Raji (cell line): Measurements from ENCODE around the gene CD74.

Experiments used
- POLR2A ChIP-seq: IDR thresholded peaks from 2 replicates; pipeline ENCODE4 v1.6.1; 2011; ENCODE audit warnings: low read depth, low read length, control low read depth; ENCODE audit not compliant: insufficient read depth

Gene CD74

GRCh38 chr5:150402901-150403342, 9.8 kb downstream of the CD74 start:
- TF ChIP-seq POLR2A: no peak

- TF ChIP-seq POLR2A: no peak
These were observed 10.4 kb downstream of the CD74 start for GRCh38 chr5:150402229-150402773.

DNA sequence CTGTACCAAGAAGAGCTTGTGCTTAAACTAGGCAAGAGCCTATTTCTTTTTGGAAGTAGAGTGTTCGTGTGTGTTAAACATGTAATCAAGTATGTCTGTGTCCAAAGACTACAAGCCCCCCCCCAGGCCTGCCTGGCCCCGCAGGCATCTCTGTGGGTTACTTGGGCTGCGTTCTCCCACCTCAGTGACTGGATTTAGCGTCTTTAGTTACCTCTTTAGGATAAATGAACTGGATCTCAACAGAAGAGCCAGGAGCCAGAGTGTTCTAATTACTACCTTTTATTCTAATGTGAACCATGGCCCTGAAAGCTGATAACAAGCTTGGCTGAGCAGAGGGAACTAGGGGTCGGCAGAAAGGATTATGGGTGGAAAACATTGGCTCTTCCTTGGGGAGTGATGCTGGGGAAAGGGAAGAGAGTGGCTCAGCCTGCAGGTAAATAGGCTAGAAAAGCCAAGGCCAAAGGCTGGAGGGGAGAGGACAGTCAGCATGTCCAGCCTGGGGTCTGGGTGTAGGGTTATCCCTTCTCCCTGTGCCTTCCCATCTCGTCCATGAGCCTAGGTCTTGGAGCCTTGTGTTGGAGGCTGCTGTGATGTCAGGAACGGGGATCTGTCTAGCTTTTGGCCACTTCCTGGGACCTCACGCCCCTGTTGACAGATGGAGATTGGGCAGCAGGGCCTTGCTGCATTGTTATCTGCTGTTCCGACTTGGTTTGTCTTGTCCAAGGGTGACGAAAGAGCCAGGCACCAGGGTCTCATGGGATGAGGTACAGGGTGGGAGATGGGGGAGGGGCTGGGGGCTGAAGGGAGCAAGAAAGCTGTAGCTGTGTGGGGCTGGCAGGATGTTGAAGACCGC, 11.1 kb downstream of the CD74 start:
- no peak; the same call in 1 of the 2 replicates for TF ChIP-seq POLR2A

- TF ChIP-seq POLR2A: peak; percentile 48; the same call in 1 of the 2 replicates
These were observed 11.7 kb downstream of the CD74 start for GRCh38 chr5:150401076-150401375.

DNA sequence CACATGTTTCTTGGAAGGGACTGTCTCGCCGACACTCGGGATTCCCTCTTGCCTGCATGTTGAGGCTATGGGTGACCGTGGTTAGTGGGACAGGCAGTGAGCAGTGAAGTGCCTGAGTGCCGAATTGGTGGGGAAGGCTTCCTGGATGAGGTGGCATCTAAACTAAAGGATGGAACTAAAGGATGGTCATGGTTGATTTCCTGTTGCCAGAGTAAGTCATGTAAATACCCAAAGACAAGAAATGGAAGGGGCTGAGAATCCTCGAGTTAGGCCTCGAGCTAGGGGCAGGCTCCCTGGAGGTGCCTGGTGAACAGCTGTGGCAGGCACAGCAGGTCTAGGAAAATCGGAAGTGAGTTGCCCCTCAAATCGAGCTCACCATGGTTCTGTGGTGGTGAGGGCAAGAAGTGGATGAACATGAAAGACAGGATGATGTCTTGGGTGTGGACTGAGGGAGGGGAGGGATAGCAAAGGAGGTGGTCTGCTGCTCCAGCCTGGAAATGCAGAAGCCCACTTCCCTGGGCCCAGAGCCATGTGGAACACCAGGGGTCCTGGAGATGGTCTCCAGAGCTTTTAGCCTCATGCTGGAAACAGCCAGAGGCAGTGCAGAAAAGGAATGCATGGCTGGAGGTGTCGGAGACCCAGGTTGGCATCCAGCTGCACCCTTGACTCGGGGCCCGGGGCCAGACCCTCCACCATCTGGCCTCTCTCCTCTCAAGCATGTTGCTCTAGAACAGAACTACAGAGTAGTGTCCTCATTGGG, 12.2 kb downstream of the CD74 start:
- peak; percentile 46; the same call in 1 of the 2 replicates for TF ChIP-seq POLR2A

DNA sequence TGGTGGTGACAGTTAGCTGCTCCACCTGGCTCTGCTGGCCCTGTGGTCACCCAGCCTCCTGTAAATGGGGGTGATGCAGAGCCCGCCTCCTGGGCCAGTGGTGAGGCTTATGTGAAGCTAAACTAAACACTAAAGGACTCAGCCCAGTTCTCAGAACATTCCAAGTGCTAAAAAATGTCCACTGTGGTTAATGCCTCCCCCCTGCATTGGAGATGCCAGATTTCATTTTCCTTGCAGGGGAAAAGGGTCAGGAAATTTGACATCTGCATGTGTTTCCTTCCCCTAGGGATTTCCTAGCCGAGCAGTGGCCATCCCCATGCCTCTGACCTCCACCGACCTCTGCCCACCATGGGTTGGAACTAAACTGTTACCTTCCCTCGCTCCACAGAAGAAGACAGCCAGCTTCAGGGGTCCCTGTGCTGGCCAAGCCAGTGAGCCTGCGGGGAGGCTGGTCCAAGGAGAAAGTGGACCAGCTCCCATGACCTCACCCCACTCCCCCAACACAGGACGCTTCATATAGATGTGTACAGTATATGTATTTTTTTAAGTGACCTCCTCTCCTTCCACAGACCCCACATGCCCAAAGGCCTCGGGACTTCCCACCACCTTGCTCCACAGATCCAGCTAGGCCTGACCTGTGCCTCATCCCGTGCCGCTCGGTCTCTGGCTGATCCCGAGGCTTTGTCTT, 13.0 kb downstream of the CD74 start:
- TF ChIP-seq POLR2A: no peak

- TF ChIP-seq POLR2A: 0 out of 2 replicates have a peak, but pooled peaks have one; percentile 19
These were observed 13.8 kb downstream of the CD74 start for GRCh38 chr5:150398722-150399523.

DNA sequence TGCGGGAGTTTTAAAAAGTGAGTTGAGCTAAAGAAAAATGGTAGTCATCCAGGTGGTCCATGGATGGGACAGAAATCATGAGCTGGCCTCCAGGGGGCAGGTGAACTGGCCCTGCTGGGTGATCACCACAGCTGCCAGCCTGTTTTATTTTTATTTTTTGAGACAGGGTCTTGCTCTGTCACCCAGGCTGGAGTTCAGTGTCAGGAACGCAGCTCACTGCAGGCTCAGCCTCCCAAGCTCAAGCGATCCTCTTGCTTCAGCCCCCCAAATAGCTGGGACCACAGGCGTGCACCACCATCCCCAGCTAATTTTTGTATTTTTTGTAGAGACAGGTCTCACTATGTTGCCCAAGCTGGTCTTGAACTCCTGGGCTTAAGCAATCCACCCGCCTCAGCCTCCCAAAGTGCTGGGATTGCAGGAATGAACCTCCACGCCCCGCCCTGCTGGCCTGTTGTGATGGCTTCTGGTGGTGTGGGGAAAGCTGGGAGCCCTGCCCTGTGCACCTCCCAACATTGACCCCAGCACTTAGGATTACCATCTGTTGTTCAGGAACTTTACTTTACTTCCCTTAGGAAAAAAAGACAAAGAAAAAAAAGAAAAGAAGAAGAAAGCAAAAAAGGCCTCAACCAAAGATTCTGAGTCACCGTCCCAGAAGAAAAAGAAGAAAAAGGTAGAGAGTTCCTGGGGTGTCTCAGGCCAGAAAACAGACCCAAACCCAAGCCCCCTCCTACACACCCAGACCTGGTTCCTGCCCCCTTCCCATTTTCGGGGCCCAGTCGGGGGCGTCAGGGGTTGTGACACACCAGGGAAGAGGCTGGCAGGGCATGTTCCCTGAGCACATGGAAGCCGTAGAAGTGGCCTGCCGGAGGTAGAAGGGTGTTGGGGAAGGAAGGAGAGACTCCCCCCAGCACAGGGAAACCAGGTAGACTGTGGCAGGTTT, 14.7 kb downstream of the CD74 start:
- peak; percentile 13; the same call in 1 of the 2 replicates for TF ChIP-seq POLR2A

DNA sequence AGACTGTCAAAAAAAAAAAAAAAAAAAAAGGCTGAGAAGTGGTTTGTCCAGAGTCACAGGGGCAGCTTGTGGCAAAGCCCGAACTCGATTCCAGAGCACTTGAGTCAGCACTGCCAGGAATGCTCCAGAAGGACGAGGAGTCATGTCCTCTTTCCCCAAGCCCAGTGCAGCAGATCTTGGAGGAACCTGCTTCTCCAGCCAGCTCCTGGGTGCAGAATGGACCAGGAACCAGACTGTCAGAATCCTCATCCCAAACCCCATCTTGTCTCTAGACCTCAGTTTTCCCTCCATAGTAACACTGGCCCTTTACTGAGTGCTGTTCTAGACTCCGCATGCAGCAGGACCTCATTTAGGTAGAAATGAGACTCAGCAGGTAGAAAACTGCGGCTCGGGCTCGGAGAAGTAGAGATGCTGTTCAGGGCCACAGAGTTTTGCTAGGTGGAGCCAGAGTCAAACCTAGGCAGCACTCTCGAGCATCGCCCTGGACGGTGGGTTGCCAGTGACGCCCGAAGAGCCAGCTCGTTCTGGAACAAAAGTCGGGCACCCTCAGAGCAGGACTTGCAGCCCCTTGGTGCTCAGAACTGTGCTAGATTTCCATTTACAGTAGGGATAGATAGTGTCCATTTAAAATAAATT, 15.4 kb downstream of the CD74 start:
- TF ChIP-seq POLR2A: no peak

DNA sequence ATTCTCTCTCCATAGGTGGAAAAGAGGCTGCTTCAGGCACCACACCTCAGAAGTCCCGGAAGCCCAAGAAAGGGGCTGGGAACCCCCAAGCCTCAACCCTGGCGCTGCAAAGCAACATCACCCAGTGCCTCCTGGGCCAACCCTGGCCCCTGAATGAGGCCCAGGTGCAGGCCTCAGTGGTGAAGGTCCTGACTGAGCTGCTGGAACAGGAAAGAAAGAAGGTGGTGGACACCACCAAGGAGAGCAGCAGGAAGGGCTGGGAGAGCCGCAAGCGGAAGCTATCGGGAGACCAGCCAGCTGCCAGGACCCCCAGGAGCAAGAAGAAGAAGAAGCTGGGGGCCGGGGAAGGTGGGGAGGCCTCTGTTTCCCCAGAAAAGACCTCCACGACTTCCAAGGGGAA, 16.4 kb downstream of the CD74 start:
- TF ChIP-seq POLR2A: no peak

DNA sequence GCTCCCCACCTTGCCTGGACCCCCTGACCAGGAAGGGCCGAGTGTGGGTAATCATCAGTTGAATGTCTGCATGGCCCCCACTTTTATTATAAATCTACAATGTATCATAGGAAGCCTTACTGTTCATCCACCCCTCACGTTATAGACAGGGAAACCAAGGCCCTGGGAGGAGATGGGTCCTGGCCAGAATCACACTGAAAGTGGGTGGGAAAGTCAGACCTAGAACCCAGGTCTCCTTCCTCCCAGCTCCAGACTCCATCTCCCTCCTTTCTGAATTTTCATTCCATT, 17.1 kb downstream of the CD74 start:
- no peak for TF ChIP-seq POLR2A

DNA sequence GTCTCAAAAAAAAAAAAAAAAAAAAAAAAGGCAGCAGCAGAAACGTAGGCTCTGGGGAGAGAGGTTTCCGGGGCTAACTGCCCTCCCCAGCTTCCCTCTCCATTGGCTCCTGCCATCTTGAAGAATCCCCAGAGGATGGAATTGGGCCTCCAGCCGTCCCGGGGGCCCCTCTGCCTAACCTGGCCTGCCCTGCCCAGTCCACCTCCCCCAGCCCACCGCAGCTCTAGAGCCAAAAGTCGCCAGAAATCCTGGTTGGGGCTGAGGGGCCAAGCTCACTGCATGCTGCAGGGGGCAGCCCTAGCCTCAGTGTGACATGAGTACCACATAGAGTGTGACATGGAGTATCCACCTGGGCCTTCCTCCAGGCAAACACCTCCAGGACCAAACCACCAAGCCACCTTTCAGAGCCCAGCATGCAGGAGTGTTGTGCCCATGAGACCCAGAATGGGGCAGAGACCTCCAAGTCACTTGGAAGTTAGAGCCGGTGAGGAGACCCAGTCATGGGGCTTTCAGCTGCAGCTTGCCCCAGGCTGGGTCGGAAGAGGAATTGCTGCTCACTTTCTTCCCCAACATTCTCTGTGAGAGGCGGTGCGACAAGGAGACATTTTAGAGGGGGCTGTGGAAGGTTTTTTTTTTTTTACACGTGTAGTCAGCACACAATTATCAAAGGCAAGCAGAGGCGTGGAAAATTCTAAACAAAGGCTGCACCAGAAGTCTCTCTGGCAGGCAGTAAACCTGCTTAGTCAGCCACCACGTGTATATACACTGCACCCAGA, 17.6 kb downstream of the CD74 start:
- no peak for TF ChIP-seq POLR2A

- no peak for TF ChIP-seq POLR2A
These were observed 18.6 kb downstream of the CD74 start for GRCh38 chr5:150394131-150394530.

DNA sequence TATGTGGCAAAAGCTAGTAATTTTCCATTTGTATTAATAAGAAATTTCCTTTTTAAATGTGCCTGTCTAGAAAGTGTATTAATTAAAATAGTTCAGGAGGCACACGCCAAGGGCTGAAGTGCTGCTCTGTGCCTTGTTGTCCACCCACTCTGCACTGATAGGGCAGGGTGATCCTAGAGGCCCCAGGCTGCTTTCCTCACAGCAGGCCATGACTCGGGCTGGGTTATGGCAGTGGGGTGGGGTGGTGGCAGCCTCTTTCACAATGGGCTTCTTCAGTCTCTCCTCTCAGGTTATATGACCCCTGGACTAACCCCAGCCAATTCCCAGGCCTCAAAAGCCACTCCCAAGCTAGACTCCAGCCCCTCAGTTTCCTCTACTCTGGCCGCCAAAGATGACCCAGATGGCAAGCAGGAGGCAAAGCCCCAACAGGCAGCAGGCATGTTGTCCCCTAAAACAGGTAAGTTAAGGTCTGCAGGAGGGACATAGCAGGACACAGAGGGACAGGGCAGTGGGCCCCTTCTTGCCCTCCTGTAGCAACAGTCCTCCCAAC, 19.5 kb downstream of the CD74 start:
- TF ChIP-seq POLR2A: no peak
